ENCODE results near the gene WSCD1.

- TF ChIP-seq SP1 (IDR thresholded peaks at IDR 0.05), result no peak
- TF ChIP-seq BHLHE40 (IDR thresholded peaks at IDR 0.05; ENCODE audit: borderline replicate concordance), result no peak
- no peak for TF ChIP-seq SUZ12 (IDR thresholded peaks at IDR 0.05)
- TF ChIP-seq ELF4 (IDR thresholded peaks at IDR 0.05), result no peak
- TF ChIP-seq FOXM1 (IDR thresholded peaks at IDR 0.05; ENCODE audit: borderline replicate concordance), result no peak
- TF ChIP-seq TARDBP (IDR thresholded peaks at IDR 0.05), result no peak
- no peak for TF ChIP-seq FOXA1 (IDR thresholded peaks at IDR 0.05)
- no peak for TF ChIP-seq ARNT (IDR thresholded peaks at IDR 0.05)
- TF ChIP-seq ZNF384 (IDR thresholded peaks at IDR 0.05), result no peak
- no peak for TF ChIP-seq FOXK2 (IDR thresholded peaks at IDR 0.05)
- TF ChIP-seq PKNOX1 (IDR thresholded peaks at IDR 0.05), result no peak
These were observed 34.9 kb downstream of the WSCD1 start for GRCh38 chr17:6104956-6105648.
